Endodermal cell (in vitro differentiated cells): ENCODE measurements around the gene ARIH2. TPM values are rescaled to one million over a fixed set of nuclear protein-coding genes. Genes with fewer than 3 reads are reported as not detected.

Experiments
- DNase-seq: peaks from one replicate; pipeline ENCODE4 v3.0.0-alpha.2; 2017
- H3K27ac ChIP-seq: 2 replicates; pipeline ENCODE4 v1.5.1; 2013; ENCODE audit warnings: mild to moderate bottlenecking, low read depth, low read length, moderate library complexity
- H3K27me3 ChIP-seq: 2 replicates; pipeline ENCODE4 v1.6.1; 2013; ENCODE audit warnings: mild to moderate bottlenecking, low read length, moderate library complexity; ENCODE audit not compliant: insufficient read depth, control insufficient read depth, poor library complexity, severe bottlenecking
- H3K36me3 ChIP-seq: 2 replicates; pipeline ENCODE4 v1.7.0; 2013; ENCODE audit warnings: mild to moderate bottlenecking, low read length, moderate library complexity; ENCODE audit not compliant: control insufficient read depth, insufficient read depth
- H3K4me1 ChIP-seq: one replicate; pipeline ENCODE4 v1.7.0; 2013; ENCODE audit warnings: low read length; ENCODE audit not compliant: control insufficient read depth, insufficient read depth
- H3K4me3 ChIP-seq: 2 replicates; pipeline ENCODE4 v1.5.1; 2013; ENCODE audit warnings: mild to moderate bottlenecking, low read length, moderate library complexity
- H3K9ac ChIP-seq: 2 replicates; pipeline ENCODE4 v1.6.1; 2013; ENCODE audit warnings: mild to moderate bottlenecking, low read length, moderate library complexity; ENCODE audit not compliant: poor library complexity, severe bottlenecking; ENCODE audit errors: extremely low read depth
- H3K9me3 ChIP-seq: 2 replicates; pipeline ENCODE4 v1.6.1; 2013; ENCODE audit warnings: mild to moderate bottlenecking, low read length, moderate library complexity; ENCODE audit not compliant: control insufficient read depth
- H3K27ac Mint-ChIP-seq: 2 replicates; pipeline ENCODE4 v1.8.0; 2020; ENCODE audit warnings: mixed read lengths
- H3K27me3 Mint-ChIP-seq: 2 replicates; pipeline ENCODE4 v1.8.0; 2021; ENCODE audit warnings: mild to moderate bottlenecking, mixed read lengths; ENCODE audit not compliant: insufficient read depth
- H3K36me3 Mint-ChIP-seq: 2 replicates; pipeline ENCODE4 v1.8.0; 2020; ENCODE audit warnings: low read depth, mixed read lengths
- H3K4me1 Mint-ChIP-seq: 2 replicates; pipeline ENCODE4 v1.8.0; 2020; ENCODE audit warnings: mixed read lengths
- H3K4me3 Mint-ChIP-seq: 2 replicates; pipeline ENCODE4 v1.8.0; 2020; ENCODE audit warnings: mild to moderate bottlenecking, moderate library complexity, mixed read lengths
- H3K9me3 Mint-ChIP-seq: 2 replicates; pipeline ENCODE4 v1.8.0; 2020; ENCODE audit warnings: mild to moderate bottlenecking, mixed read lengths
- WGBS, 2 experiments: methylation state at CpG; one replicate each; pipeline versions ENCODE4 v1.1.5 to v1.1.7; 2013; ENCODE audit warnings: missing lambda C conversion rate in 2 of 2, mixed read lengths in 1 of 2; ENCODE audit not compliant: insufficient coverage in 1 of 2, insufficient read length in 1 of 2; 5-methylcytosine and 5-hydroxymethylcytosine counted together
- total RNA-seq, 2 donors: library from RNA; stranded (reverse); fragmentation: NEBNext Ultra II Directional in 1 of 2; extraction: Animal tissue kit (Norgen Biotek cat#: 25700) in 1 of 2; gene quantifications; 2 replicates in 1 of 2; 3 replicates in 1 of 2; pipeline ENCODE4 v1.2.1, GENCODE V29; 2021
- TF ChIP-seq, protein P1 (sequence below): fragments of 200-600 bp; sonication (generic); conservative IDR thresholded peaks from 2 replicates; pipeline ENCODE4 v1.5.0; 2021; ENCODE audit warnings: antibody characterized with exemption, mild to moderate bottlenecking

ARIH2 gene
- total RNA-seq, 2 donors from 2014 or later: 86.6 to 113 TPM

DNA sequence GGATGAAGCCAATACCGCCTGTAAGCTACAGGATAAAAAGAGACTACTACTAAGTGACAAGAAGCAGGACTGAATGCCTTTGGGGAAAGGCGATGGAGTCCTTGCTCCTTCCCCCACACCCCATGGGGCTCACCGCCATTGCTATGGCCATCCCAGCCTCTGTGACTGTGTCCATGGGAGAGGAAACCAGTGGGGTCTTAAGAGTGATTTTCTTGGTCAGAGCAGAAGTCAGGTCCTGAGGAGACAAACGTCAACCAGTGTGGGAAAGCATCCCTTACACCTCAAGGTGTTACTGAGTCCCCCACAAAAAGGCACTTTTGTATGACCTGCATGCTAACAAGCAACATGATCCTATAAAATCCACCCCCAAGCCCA lies 109.6 kb downstream of the ARIH2 start:
- peaks cover 71% of the 10 kb centered on the region for H3K36me3 Mint-ChIP-seq
- DNase-seq: no peak

DNA sequence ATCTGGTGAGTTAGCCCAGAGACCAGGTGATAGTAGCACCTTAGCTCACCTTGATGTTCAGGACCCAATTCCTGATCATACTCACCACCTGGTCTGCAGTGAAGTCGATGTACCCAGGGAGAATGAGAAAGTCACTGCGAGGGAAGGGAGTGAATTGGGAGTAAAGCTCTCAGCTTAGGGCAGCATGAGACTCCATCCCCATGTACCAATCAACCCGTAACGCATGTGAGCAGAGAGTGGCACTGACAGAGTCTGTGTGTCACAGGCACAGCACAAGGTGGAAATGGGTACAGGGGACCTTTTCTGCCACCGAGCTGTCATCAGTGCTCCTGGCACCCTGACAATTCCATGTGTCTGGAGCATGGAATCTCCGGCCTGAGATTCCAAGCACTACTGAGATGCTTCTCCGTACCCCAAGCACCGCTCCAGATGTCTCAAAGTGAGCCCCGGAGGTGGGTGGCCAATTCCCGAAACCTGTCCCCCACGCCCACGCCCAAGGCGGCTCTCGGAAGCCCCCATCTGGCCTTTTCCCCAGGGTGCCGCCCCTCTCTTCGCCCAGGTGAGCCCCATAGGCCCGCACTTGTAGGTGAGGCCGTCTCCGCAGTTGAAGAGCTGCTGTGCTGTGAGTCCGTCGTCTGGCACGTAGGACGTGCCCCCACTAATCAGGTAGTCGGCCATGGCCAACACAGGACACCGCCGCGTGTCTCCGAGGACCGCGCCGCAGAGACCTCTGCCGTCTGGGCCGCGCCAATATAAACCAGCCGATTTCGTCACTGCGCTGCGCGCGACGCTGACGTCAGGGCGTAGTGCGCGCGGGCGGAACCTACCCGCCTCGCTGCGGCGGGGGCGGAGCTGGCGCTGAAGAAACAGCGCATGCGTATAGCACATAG lies 110.3 kb downstream of the ARIH2 start, which contains the start of gene IMPDH2:
Gene IMPDH2, minus strand, starts transcription at position 726 of the 890 bp plus-strand sequence. Its CDS starts 48 bp downstream, at position 678.
- Histone ChIP-seq H3K27me3 (no peaks in the 10 kb centered on the region), H3K36me3 (peaks cover 86% of the 10 kb centered on the region), H3K9me3 (no peaks in the 10 kb centered on the region), H3K4me1 (peaks cover 6% of the 10 kb centered on the region), H3K27ac (peak within 1 kb of the TSS; percentile 65), H3K4me3 (peak within 1 kb of the TSS; percentile 77), H3K9ac (peak within 1 kb of the TSS; percentile 74)
- Mint-ChIP-seq H3K27ac (peak within 1 kb of the TSS; percentile 98), H3K27me3 (no peaks in the 10 kb centered on the region), H3K4me1 (peaks cover 14% of the 10 kb centered on the region), H3K4me3 (peak within 1 kb of the TSS; percentile 79), H3K36me3 (peaks cover 71% of the 10 kb centered on the region), H3K9me3 (no peaks in the 10 kb centered on the region)
- WGBS, 2 experiments: 8 to 18% methylated on average over 24 to 55 of the region's 55 CpGs
- DNase-seq: peak; percentile 97
- TF ChIP-seq, protein P1, sequence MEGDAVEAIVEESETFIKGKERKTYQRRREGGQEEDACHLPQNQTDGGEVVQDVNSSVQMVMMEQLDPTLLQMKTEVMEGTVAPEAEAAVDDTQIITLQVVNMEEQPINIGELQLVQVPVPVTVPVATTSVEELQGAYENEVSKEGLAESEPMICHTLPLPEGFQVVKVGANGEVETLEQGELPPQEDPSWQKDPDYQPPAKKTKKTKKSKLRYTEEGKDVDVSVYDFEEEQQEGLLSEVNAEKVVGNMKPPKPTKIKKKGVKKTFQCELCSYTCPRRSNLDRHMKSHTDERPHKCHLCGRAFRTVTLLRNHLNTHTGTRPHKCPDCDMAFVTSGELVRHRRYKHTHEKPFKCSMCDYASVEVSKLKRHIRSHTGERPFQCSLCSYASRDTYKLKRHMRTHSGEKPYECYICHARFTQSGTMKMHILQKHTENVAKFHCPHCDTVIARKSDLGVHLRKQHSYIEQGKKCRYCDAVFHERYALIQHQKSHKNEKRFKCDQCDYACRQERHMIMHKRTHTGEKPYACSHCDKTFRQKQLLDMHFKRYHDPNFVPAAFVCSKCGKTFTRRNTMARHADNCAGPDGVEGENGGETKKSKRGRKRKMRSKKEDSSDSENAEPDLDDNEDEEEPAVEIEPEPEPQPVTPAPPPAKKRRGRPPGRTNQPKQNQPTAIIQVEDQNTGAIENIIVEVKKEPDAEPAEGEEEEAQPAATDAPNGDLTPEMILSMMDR: no peak

More for the DNA sequence above, 109.6 kb downstream of the ARIH2 start:
- Mint-ChIP-seq H3K27me3 (no peaks in the 10 kb centered on the region), H3K4me3 (peak overlapping the region; percentile 79), H3K27ac (peak overlapping the region; percentile 98), H3K4me1 (peaks cover 15% of the 10 kb centered on the region), H3K9me3 (no peaks in the 10 kb centered on the region)
- TF ChIP-seq, protein P1: no peak
- peaks cover 6% of the 10 kb centered on the region for H3K4me1 ChIP-seq
- 87 to 92% methylated on average over 2 to 4 of the region's 4 CpGs for WGBS, 2 experiments
- no peaks in the 10 kb centered on the region for H3K9me3 ChIP-seq
- H3K9ac ChIP-seq: peak overlapping the region; percentile 74
- H3K36me3 ChIP-seq: peaks cover 87% of the 10 kb centered on the region
- no peaks in the 10 kb centered on the region for H3K27me3 ChIP-seq
- no peak overlapping the region for H3K27ac ChIP-seq
- peak overlapping the region; percentile 77 for H3K4me3 ChIP-seq

DNA sequence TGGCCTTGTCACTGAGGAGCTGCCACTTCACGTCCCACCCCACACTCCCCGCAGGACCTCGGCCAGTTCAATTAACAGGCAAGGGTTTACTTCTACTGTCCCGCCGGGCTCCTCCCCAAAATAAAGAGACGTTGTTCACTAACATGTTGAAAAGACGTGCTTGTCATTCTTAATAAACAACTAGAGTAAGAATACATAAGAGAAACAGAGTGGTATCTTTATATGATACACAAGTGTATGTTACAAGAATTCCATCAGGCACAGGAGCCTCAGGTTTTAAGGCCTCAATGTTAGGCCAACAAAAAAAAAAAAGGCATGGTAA lies 110.9 kb downstream of the ARIH2 start:
- DNase-seq: no peak
- H3K9me3 Mint-ChIP-seq: no peaks in the 10 kb centered on the region
- no peak overlapping the region for H3K27ac ChIP-seq
- H3K4me1 Mint-ChIP-seq: peaks cover 14% of the 10 kb centered on the region
- peak overlapping the region; percentile 79 for H3K4me3 Mint-ChIP-seq
- peaks cover 6% of the 10 kb centered on the region for H3K4me1 ChIP-seq
- TF ChIP-seq, protein P1: no peak
- H3K36me3 ChIP-seq: peaks cover 85% of the 10 kb centered on the region
- H3K27ac Mint-ChIP-seq: peak overlapping the region; percentile 98
- no peaks in the 10 kb centered on the region for H3K9me3 ChIP-seq
- no peak overlapping the region for H3K9ac ChIP-seq
- H3K4me3 ChIP-seq: peak overlapping the region; percentile 77
- H3K27me3 ChIP-seq: no peaks in the 10 kb centered on the region
- no peaks in the 10 kb centered on the region for H3K27me3 Mint-ChIP-seq
- peaks cover 69% of the 10 kb centered on the region for H3K36me3 Mint-ChIP-seq
- 4 to 22% methylated on average over 4 to 7 of the region's 7 CpGs for WGBS, 2 experiments
